Stimulated activated naive CD8-positive, alpha-beta T cell treated with anti-CD3 and anti-CD28 coated beads, Interleukin-15, amount 100 ng/mL, for 72 hours (primary cell): ENCODE results near the gene PBXIP1.
"Not testable (repeated sequence)": the region's sequence is repeated elsewhere in the genome, so short reads cannot be mapped to it uniquely, and the experiment has no call there.

Experiments
- ATAC-seq: fragments of 150-1000 bp; cut with Tn5 transposase; 2 replicates; pipeline ENCODE4 v1.10.0; 2021; ENCODE audit warnings: mild to moderate bottlenecking, moderate library complexity
- DNase-seq, 2 donors: peaks; one replicate each; pipeline ENCODE4 v3.0.0; 2021 to 2022
- H3K27ac Mint-ChIP-seq, 2 donors: one replicate each; pipeline ENCODE4 v1.8.0; 2022; ENCODE audit warnings: mild to moderate bottlenecking in 2 of 2, mixed read lengths in 2 of 2, moderate library complexity in 2 of 2
- H3K27me3 Mint-ChIP-seq: one replicate; pipeline ENCODE4 v1.8.0; 2022; ENCODE audit warnings: mixed read lengths
- H3K4me1 Mint-ChIP-seq: one replicate; pipeline ENCODE4 v1.8.0; 2022; ENCODE audit warnings: mild to moderate bottlenecking, mixed read lengths
- H3K4me3 Mint-ChIP-seq, 2 donors: one replicate each; pipeline ENCODE4 v1.8.0; 2022; ENCODE audit warnings: mild to moderate bottlenecking in 2 of 2, mixed read lengths in 2 of 2, moderate library complexity in 1 of 2
- H3K9me3 Mint-ChIP-seq, 2 donors: one replicate each; pipeline ENCODE4 v1.8.0; 2022; ENCODE audit warnings: mixed read lengths in 2 of 2

Gene PBXIP1

DNA sequence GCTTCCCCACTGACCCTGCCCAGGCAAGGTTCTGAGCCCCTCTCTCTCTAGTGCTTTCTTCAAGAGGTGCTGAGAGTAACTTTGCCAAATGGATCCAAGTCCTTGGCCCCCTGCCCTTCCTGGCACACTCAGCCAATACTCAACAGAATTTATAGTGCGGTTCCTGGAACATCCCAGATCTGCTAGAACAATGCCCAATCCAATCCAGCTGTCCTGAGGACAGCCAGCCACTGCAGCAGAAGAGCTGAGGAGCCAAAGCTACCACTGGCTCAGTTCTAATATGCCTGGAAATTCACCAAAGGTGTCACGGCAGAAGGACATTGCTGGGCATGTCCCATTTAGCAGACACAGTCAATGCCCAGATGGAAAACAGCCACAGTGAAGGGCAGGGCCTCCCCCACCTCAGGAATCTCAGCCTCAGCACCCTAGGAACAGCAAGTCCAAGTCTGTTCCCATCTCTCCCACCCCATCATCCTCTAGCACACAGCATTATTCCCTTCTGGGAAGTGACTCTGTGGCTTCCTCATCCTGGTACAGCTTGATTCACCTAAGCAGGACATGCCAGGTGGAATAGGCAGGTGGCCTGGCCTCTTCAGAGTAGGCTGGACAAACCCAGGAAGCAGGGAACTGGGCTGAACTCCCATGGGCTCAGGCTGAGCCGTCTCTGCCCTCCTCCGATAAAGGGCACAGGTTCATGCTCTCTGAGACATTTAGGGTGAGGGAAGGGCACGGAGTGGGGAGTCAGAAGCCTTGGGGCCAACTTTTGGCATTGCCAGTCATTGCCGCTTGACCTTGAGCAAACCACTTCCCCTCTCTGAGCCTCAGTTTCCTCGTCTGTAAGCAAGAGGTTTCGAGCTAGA is 44.0 kb downstream of the PBXIP1 start:
- no peak overlapping the region for H3K27ac Mint-ChIP-seq
- no peak for ATAC-seq
- H3K4me1 Mint-ChIP-seq, result no peaks in the 10 kb centered on the region
- H3K9me3 Mint-ChIP-seq, result no peaks in the 10 kb centered on the region
- H3K27me3 Mint-ChIP-seq, result no peaks in the 10 kb centered on the region
- DNase-seq, result no peak
- no peak overlapping the region for H3K4me3 Mint-ChIP-seq

- no peaks in the 10 kb centered on the region for H3K9me3 Mint-ChIP-seq
- no peak for DNase-seq
- H3K4me1 Mint-ChIP-seq, result no peaks in the 10 kb centered on the region
- no peak for ATAC-seq
- no peak overlapping the region for H3K27ac Mint-ChIP-seq
- H3K4me3 Mint-ChIP-seq, result no peak overlapping the region
- H3K27me3 Mint-ChIP-seq, result no peaks in the 10 kb centered on the region
Measured at GRCh38 chr1:154910851-154911250, 45.0 kb downstream of the PBXIP1 start.

- DNase-seq, result no peak
- no peaks in the 10 kb centered on the region for H3K4me1 Mint-ChIP-seq
- H3K27me3 Mint-ChIP-seq, result no peaks in the 10 kb centered on the region
- H3K4me3 Mint-ChIP-seq, result no peak overlapping the region
- H3K27ac Mint-ChIP-seq, result no peak overlapping the region
- H3K9me3 Mint-ChIP-seq, result no peaks in the 10 kb centered on the region
- no peak for ATAC-seq
Measured at GRCh38 chr1:154908937-154909336, 47.0 kb downstream of the PBXIP1 start.

GRCh38 chr1:154908129-154908528 is 47.8 kb downstream of the PBXIP1 start:
- H3K4me3 Mint-ChIP-seq, H3K4me1 Mint-ChIP-seq, H3K27ac Mint-ChIP-seq, H3K27me3 Mint-ChIP-seq, DNase-seq, H3K9me3 Mint-ChIP-seq, ATAC-seq: not testable (repeated sequence)

GRCh38 chr1:154906621-154907081 is 49.2 kb downstream of the PBXIP1 start:
- DNase-seq, result no peak
- Mint-ChIP-seq H3K27ac (no peak overlapping the region), H3K27me3 (no peaks in the 10 kb centered on the region), H3K4me3 (no peak overlapping the region), H3K4me1 (no peaks in the 10 kb centered on the region), H3K9me3 (no peaks in the 10 kb centered on the region)
- no peak for ATAC-seq

DNA sequence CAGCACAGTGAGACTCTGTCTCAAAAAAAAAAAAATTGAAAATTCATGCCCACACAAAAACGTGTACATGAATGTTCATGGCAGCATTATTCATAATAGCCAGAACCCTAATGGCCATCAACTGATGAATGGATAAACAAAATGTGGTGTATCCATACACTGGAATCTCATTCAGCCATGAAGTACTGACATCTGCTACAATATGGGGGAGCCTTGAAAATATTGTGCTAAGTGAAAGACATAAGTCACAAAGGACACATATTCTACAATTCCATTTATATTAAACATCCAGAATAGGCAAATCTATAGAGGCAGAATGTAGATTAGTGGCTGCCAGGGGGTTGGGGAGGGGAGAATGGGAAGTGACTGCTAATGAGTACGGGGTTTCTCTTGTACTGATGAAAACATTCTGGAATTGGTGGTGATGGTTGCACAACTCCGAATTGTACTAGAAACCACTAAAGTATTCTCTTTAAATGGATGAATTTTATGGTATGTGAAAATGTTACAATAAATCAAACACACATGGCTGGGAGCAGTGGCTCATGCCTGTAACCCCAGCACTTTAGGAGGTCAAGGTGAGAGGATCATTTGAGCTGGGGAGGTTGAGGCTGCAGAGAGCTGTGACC is 52.8 kb downstream of the PBXIP1 start:
- H3K4me3 Mint-ChIP-seq, result no peak overlapping the region
- no peaks in the 10 kb centered on the region for H3K9me3 Mint-ChIP-seq
- DNase-seq, result no peak
- H3K27ac Mint-ChIP-seq, result peak overlapping the region in 1 of 2 donors; percentile 15
- ATAC-seq, result no peak
- H3K4me1 Mint-ChIP-seq, result no peaks in the 10 kb centered on the region
- H3K27me3 Mint-ChIP-seq, result no peaks in the 10 kb centered on the region

DNA sequence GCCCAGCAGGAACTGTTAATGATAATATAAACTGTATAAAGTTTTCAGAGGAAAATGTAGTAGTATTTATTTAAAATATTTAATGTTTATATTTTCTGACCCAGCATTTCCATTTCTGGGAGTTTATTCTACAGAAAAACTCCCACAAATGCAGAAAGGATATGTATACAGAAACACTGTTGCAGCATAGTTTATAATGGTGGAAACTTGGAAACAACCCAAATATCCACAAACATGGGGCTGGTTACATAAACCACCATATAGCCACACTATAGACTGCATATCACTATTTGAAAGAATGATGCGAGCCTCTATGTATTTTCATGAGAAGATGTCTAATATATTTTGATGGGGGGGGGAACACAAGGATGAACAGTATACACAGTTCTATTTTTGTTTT is 54.3 kb downstream of the PBXIP1 start:
- H3K4me1 Mint-ChIP-seq, result no peaks in the 10 kb centered on the region
- no peak for ATAC-seq
- H3K9me3 Mint-ChIP-seq, result no peaks in the 10 kb centered on the region
- no peak overlapping the region for H3K4me3 Mint-ChIP-seq
- no peak for DNase-seq
- H3K27me3 Mint-ChIP-seq, result no peaks in the 10 kb centered on the region
- H3K27ac Mint-ChIP-seq, result no peak overlapping the region

DNA sequence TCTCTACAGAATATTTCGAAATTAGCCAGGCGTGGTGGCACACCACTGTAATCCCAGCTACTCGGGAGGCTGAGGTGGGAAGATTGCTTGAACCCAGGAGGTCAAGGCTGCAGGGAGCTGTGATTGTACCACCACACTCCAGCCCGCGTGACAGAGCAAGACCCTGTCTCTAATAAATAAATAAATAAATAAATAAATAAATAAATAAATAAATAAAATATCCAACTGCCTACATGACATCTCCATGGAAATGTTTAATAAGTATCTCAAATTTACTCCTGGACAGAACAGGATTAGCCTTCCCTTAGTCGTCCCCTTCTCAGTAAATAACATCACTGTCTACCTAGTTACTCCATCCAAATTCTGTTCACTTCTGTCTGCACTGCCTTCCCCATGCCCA is 56.9 kb downstream of the PBXIP1 start:
- DNase-seq, result no peak
- no peak for ATAC-seq
- Mint-ChIP-seq H3K9me3 (no peaks in the 10 kb centered on the region), H3K27ac (no peak overlapping the region), H3K27me3 (peaks cover 10% of the 10 kb centered on the region), H3K4me1 (no peaks in the 10 kb centered on the region), H3K4me3 (no peak overlapping the region)

DNA sequence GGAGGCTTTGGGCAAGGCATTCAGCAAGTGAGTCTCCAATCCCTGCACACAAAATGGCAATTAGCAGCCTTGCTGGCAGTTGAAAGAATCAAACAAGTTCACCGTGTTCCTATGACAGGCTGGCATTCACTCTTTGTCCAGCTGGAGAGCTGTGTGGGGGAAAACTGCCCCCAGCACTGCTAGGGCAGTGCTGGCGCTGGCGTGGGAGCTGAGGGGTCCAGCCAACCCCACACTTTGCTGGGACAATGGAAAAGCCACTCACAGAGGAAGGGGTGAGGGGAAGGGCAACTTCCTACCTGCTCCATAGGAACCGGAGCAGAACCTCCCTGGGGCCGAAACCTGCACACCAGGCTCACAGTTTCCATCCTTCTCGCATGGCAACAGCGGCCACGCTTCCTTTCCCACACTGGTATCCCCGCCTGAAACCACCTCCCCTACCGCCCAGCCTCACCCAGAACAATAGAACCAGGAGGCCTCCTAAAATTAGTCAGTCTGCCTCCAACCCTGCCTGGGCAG is 59.1 kb downstream of the PBXIP1 start:
- no peaks in the 10 kb centered on the region for H3K9me3 Mint-ChIP-seq
- ATAC-seq (no peak), DNase-seq (no peak)
- peak overlapping the region; percentile 12 to 50 for H3K27ac Mint-ChIP-seq
- H3K27me3 Mint-ChIP-seq, result peaks cover 10% of the 10 kb centered on the region
- H3K4me1 Mint-ChIP-seq, result no peaks in the 10 kb centered on the region
- no peak overlapping the region for H3K4me3 Mint-ChIP-seq

DNA sequence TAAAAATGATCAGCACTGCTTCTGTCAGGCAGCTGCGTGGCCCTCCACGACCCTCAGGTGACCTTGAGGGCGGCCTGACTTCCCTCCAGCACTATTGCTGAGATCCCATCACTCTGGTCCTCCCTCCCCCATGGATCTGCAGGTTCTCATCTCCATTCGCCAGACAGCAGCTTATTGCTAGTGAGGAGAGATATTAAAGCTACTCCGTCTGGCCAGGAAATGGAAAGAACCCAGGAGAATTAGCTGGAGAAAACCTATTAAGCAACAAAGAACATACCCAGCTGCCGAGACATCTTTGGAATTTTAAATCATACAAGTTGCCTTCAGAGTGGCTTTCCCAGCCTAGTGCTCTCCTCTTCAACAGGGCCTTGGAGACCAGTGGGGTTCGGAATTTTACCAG is 60.1 kb downstream of the PBXIP1 start:
- H3K27me3 Mint-ChIP-seq, result peaks cover 10% of the 10 kb centered on the region
- DNase-seq, result no peak
- H3K27ac Mint-ChIP-seq, result peak overlapping the region in 1 of 2 donors; percentile 44
- H3K4me3 Mint-ChIP-seq, result no peak overlapping the region
- ATAC-seq, result no peak
- H3K4me1 Mint-ChIP-seq, result no peaks in the 10 kb centered on the region
- no peaks in the 10 kb centered on the region for H3K9me3 Mint-ChIP-seq
